MM.1S (cell line): ENCODE data around the gene MYOCD.

Experiments used
- CTCF ChIP-seq: fragments of 300-600 bp; sonication (generic); IDR thresholded peaks from 2 replicates; pipeline ENCODE4 v1.5.1; 2016; ENCODE audit warnings: antibody characterized with exemption, low read length, mixed read lengths
- EZH2 ChIP-seq: fragments of 300-600 bp; sonication (generic); optimal IDR thresholded peaks from 2 replicates; pipeline ENCODE3; 2017; ENCODE audit warnings: low read depth, mild to moderate bottlenecking, antibody characterized with exemption, low read length, mixed read lengths

GRCh38 chr17:12691173-12691572, 25.5 kb downstream of the MYOCD start:
- TF ChIP-seq EZH2 = no peak
- no peak for TF ChIP-seq CTCF
